Urinary bladder (tissue), 4 donors: Measurements from ENCODE around the gene STATH. TPM values are rescaled to one million over a fixed set of nuclear protein-coding genes. Genes with fewer than 3 reads are reported as not detected.
"Not testable (repeated sequence)": the region's sequence is repeated elsewhere in the genome, so short reads cannot be mapped to it uniquely, and the experiment has no call there.

Experiments
- DNase-seq: peaks from one replicate; pipeline ENCODE4 v3.0.0-alpha.2; 2015; ENCODE audit errors: extremely low spot score
- H3K27ac ChIP-seq: one replicate; pipeline ENCODE4 v1.5.1; 2013; ENCODE audit warnings: low read depth, mild to moderate bottlenecking, moderate library complexity
- H3K36me3 ChIP-seq: one replicate; pipeline ENCODE4 v1.6.1; 2013; ENCODE audit warnings: mild to moderate bottlenecking, moderate library complexity; ENCODE audit not compliant: insufficient read depth
- H3K4me1 ChIP-seq: one replicate; pipeline ENCODE4 v1.6.1; 2013; ENCODE audit warnings: mild to moderate bottlenecking, moderate library complexity; ENCODE audit not compliant: insufficient read depth
- H3K4me3 ChIP-seq: one replicate; pipeline ENCODE4 v1.5.1; 2013; ENCODE audit warnings: low read depth, low read length
- WGBS: extraction: QIAGEN DNeasy Blood & Tissue Kit; methylation state at CpG from one replicate; pipeline ENCODE4 v1.1.7; 2013; 5-methylcytosine and 5-hydroxymethylcytosine counted together
- polyA plus RNA-seq: library from polyadenylated mRNA; stranded (reverse); fragments of 200-250 nt; gene quantifications from one replicate; pipeline ENCODE4 v1.2.3, GENCODE V29; 2013
- total RNA-seq: library from RNA; depleted of rRNA; stranded (reverse); fragments of >200 nt; gene quantifications from one replicate; pipeline ENCODE4 v1.2.3, GENCODE V29; 2014
- donor health status: healthy with polysubstance abuse.
- donor health status: healthy.

The STATH gene
- total and polyA plus RNA-seq, 2 donors, result not detected

- H3K27ac ChIP-seq, H3K4me1 ChIP-seq, DNase-seq, H3K4me3 ChIP-seq, H3K36me3 ChIP-seq: not testable (repeated sequence)
- WGBS, result 81% methylated on average over 9 of the region's 10 CpGs
Measured at GRCh38 chr4:70019006-70019405, 23.2 kb downstream of the STATH start.

GRCh38 chr4:70023218-70023617 is 27.5 kb downstream of the STATH start:
- Histone ChIP-seq H3K36me3 (no peaks in the 10 kb centered on the region), H3K4me3 (no peak overlapping the region), H3K4me1 (no peaks in the 10 kb centered on the region), H3K27ac (no peak overlapping the region)
- 82% methylated on average over 2 of the region's 2 CpGs for WGBS
- DNase-seq, result no peak

- Histone ChIP-seq H3K4me1 (no peaks in the 10 kb centered on the region), H3K27ac (no peak overlapping the region)
- WGBS, result 81% methylated on average over 5 of the region's 5 CpGs
Measured at GRCh38 chr4:70027011-70027410, 31.2 kb downstream of the STATH start.

GRCh38 chr4:70028159-70028558 is 32.4 kb downstream of the STATH start, which contains the start of gene HTN3:
Gene HTN3 (plus strand): TSS chr4:70028459. CDS start chr4:70030741, 2,282 bp downstream.
- DNase-seq, H3K4me1 ChIP-seq, H3K27ac ChIP-seq, H3K36me3 ChIP-seq, H3K4me3 ChIP-seq: not testable (repeated sequence)
- 79% methylated on average over 7 of the region's 7 CpGs for WGBS

More at GRCh38 chr4:70027011-70027410, 31.2 kb downstream of the STATH start:
- Histone ChIP-seq H3K36me3 (no peaks in the 10 kb centered on the region), H3K4me3 (no peak overlapping the region)
- no peak for DNase-seq

- not testable (repeated sequence) for H3K4me1 ChIP-seq, H3K4me3 ChIP-seq, H3K27ac ChIP-seq, H3K36me3 ChIP-seq, DNase-seq
- 93% methylated on average over 18 of the region's 18 CpGs for WGBS
Measured at GRCh38 chr4:70037559-70037958, 41.8 kb downstream of the STATH start.

GRCh38 chr4:70039928-70040327 is 44.2 kb downstream of the STATH start:
- H3K4me1 ChIP-seq, DNase-seq, H3K4me3 ChIP-seq, H3K27ac ChIP-seq, H3K36me3 ChIP-seq: not testable (repeated sequence)

GRCh38 chr4:70041652-70042286 is 46.0 kb downstream of the STATH start:
- H3K4me1 ChIP-seq, result no peaks in the 10 kb centered on the region
- H3K4me3 ChIP-seq, result no peak overlapping the region
- no peak for DNase-seq
- 70% methylated on average over 7 of the region's 7 CpGs for WGBS
- H3K36me3 ChIP-seq, result no peaks in the 10 kb centered on the region
- H3K27ac ChIP-seq, result no peak overlapping the region

DNA sequence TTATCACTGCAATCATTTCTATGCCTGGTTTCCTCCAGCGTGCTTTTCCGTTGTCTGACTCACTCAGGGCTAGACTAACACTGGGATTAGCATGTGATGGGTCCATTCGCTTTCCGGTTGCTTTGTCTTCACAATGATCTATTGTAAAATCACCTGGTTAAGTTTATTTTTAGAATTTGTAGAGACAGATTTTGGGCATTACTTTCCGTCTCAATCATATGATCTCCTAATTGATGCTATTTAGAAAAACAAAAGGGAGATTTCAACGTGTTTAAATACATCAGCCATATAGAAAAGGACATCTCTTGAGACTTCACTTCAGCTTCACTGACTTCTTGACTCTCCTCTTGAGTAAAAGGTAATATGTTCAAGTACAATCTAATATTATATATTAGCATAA is 54.4 kb downstream of the STATH start, which contains the start of gene HTN1:
HTN1 (plus strand) TSS at position 301 of the 400 bp plus-strand sequence. CDS start 2,639 bp downstream, outside the sequence.
- H3K4me3 ChIP-seq, H3K36me3 ChIP-seq, H3K4me1 ChIP-seq, H3K27ac ChIP-seq, DNase-seq: not testable (repeated sequence)
- WGBS, result 80% methylated on average over 5 of the region's 6 CpGs

Other genes with a start within 250 kb of the STATH start
- 1.2 TPM for gene SULT1B1, start 235.3 kb upstream of the STATH start, total RNA-seq
- gene SULT1B1, start 235.3 kb upstream of the STATH start, polyA plus RNA-seq, result 1.3 TPM
- gene SULT1E1, start 135.8 kb upstream of the STATH start, total RNA-seq, result 153 TPM
- gene SULT1E1, start 135.8 kb upstream of the STATH start, polyA plus RNA-seq, result 0.16 TPM
- not detected for gene CSN1S1, start 64.9 kb upstream of the STATH start, total RNA-seq
- gene CSN1S1, start 64.9 kb upstream of the STATH start, polyA plus RNA-seq, result 0.19 TPM
- not detected for gene CSN2, start 30.2 kb upstream of the STATH start, total RNA-seq
- not detected for gene CSN2, start 30.2 kb upstream of the STATH start, polyA plus RNA-seq
- not detected for gene HTN3, start 32.5 kb downstream of the STATH start, total RNA-seq
- not detected for gene HTN3, start 32.5 kb downstream of the STATH start, polyA plus RNA-seq
- not detected for gene HTN1, start 54.5 kb downstream of the STATH start, total RNA-seq
- gene HTN1, start 54.5 kb downstream of the STATH start, polyA plus RNA-seq, result not detected
- gene PRR27, start 158.3 kb downstream of the STATH start, total RNA-seq, result not detected
- gene PRR27, start 158.3 kb downstream of the STATH start, polyA plus RNA-seq, result not detected
- not detected for gene ODAM, start 199.8 kb downstream of the STATH start, total RNA-seq
- gene ODAM, start 199.8 kb downstream of the STATH start, polyA plus RNA-seq, result 0.22 TPM
- gene FDCSP, start 230.2 kb downstream of the STATH start, total RNA-seq, result 1.7 TPM
- gene FDCSP, start 230.2 kb downstream of the STATH start, polyA plus RNA-seq, result 0.80 TPM
- not detected for gene CSN3, start 246.6 kb downstream of the STATH start, total RNA-seq
- not detected for gene CSN3, start 246.6 kb downstream of the STATH start, polyA plus RNA-seq